Stimulated activated CD8-positive, alpha-beta memory T cell treated with anti-CD3 and anti-CD28 coated beads, Interleukin-12 subunit alpha, Interleukin-12 subunit beta, amount 100 ng/mL, for 24 hours (primary cell): ENCODE data around the gene GAS7.

Experiments used
- DNase-seq: peaks from one replicate; pipeline ENCODE4 v3.0.0-alpha.2; 2020; ENCODE audit errors: extremely low read depth

GAS7 gene

GRCh38 chr17:10050597-10051101 lies 147.8 kb downstream of the GAS7 start:
- no peak for DNase-seq

GRCh38 chr17:10048629-10049350 lies 149.6 kb downstream of the GAS7 start:
- DNase-seq = no peak

- no peak for DNase-seq
Observed at GRCh38 chr17:10046786-10047785, 151.3 kb downstream of the GAS7 start.

- DNase-seq = no peak
Observed at GRCh38 chr17:10045871-10046658, 152.3 kb downstream of the GAS7 start.

- no peak for DNase-seq
Observed at GRCh38 chr17:10042589-10043244, 155.7 kb downstream of the GAS7 start.

GRCh38 chr17:10041916-10042588 lies 156.4 kb downstream of the GAS7 start:
- no peak for DNase-seq

- DNase-seq = no peak
Observed at GRCh38 chr17:10041287-10041612, 157.2 kb downstream of the GAS7 start.

- DNase-seq = no peak
Observed at GRCh38 chr17:10036511-10037061, 161.8 kb downstream of the GAS7 start.

- DNase-seq = no peak
Observed at GRCh38 chr17:10035885-10036284, 162.5 kb downstream of the GAS7 start.

- DNase-seq = no peak
Observed at GRCh38 chr17:10034719-10035475, 163.5 kb downstream of the GAS7 start.

- no peak for DNase-seq
Observed at GRCh38 chr17:10033959-10034358, 164.4 kb downstream of the GAS7 start.

- DNase-seq = no peak
Observed at GRCh38 chr17:10033449-10033848, 165.0 kb downstream of the GAS7 start.

- DNase-seq = no peak
Observed at GRCh38 chr17:10032118-10032852, 166.1 kb downstream of the GAS7 start.

GRCh38 chr17:10031606-10032005 lies 166.8 kb downstream of the GAS7 start:
- no peak for DNase-seq

- DNase-seq = no peak
Observed at GRCh38 chr17:10031127-10031526, 167.3 kb downstream of the GAS7 start.

GRCh38 chr17:10029129-10029528 lies 169.3 kb downstream of the GAS7 start:
- no peak for DNase-seq

- DNase-seq = no peak
Observed at GRCh38 chr17:10025976-10026901, 172.2 kb downstream of the GAS7 start.

- no peak for DNase-seq
Observed at GRCh38 chr17:10025224-10025623, 173.2 kb downstream of the GAS7 start.
